GM12892 (cell line): ENCODE results near the gene CAMK2G.

Experiments
- POLR2A ChIP-seq: IDR thresholded peaks from 2 replicates; pipeline ENCODE4 v1.6.1; 2011; ENCODE audit warnings: low read depth, low read length, control low read depth
- POLR2AphosphoS5 ChIP-seq: IDR thresholded peaks from 2 replicates; pipeline ENCODE4 v1.6.1; 2011; ENCODE audit warnings: low read depth, low read length, control low read depth
- TAF1 ChIP-seq: IDR thresholded peaks from 2 replicates; pipeline ENCODE4 v1.6.1; 2011; ENCODE audit warnings: low read depth, mild to moderate bottlenecking, control low read depth, low read length, borderline replicate concordance

DNA sequence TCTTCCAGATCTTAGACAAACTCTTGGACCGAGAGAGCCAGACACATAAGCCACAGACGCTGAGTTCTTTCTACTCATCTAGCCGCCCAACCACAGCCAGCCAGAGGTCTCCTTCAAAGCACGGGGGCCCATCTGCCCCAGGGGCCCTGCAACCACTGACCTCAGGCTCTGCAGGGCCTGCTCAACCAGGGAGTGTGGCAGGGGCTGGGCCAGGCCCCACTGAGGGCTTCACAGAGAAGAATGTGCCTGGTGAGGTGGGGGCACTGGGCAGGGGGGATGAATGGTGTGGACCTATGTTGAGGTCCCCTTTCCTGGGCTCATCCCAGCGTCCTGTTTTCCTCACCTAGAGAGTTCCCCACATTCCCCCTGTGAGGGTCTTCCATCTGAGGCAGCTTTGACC, 77.6 kb downstream of the CAMK2G start:
- TF ChIP-seq POLR2AphosphoS5 (0 out of 2 replicates have a peak, but pooled peaks have one; percentile 14), POLR2A (no peak; the same call in 1 of the 2 replicates), TAF1 (no peak)
